ENCODE data around the gene DTD1.

The DTD1 gene

GRCh38 chr20:18615020-18615650, 27.3 kb downstream of the DTD1 start:
- in situ Hi-C loops (cut with HindIII; ENCODE audit: low pct_ligation_motif_present, low sequenced_read_pairs): no loop called here

GRCh38 chr20:18621004-18621403, 33.1 kb downstream of the DTD1 start:
- no peak for DNase-seq
- no peak for TF ChIP-seq CTCF (IDR thresholded peaks at IDR 0.05; ENCODE audit: low read depth, low read length, missing control alignments)
- H3K27ac ChIP-seq: no peak overlapping the region
- in situ Hi-C loops (cut with HindIII; ENCODE audit: low pct_ligation_motif_present, low sequenced_read_pairs): no loop called here
- H3K4me3 ChIP-seq (ENCODE audit: low read depth, low read length): no peak overlapping the region
- H3K36me3 ChIP-seq (replicated peaks): no peaks in the 10 kb centered on the region
- no peaks in the 10 kb centered on the region for H3K27me3 ChIP-seq (replicated peaks)

More at GRCh38 chr20:18615020-18615650, 27.3 kb downstream of the DTD1 start:
- TF ChIP-seq CTCF (IDR thresholded peaks at IDR 0.05; ENCODE audit: low read depth, low read length, missing control alignments): no peak
- H3K36me3 ChIP-seq (replicated peaks): no peaks in the 10 kb centered on the region
- H3K27ac ChIP-seq: no peak overlapping the region
- no peak for DNase-seq
- no peaks in the 10 kb centered on the region for H3K27me3 ChIP-seq (replicated peaks)
- no peak overlapping the region for H3K4me3 ChIP-seq (ENCODE audit: low read depth, low read length)

GRCh38 chr20:18623156-18623910, 35.5 kb downstream of the DTD1 start:
- Histone ChIP-seq H3K36me3 (replicated peaks) (peaks cover 2% of the 10 kb centered on the region), H3K27ac (no peak overlapping the region), H3K4me3 (ENCODE audit: low read depth, low read length) (no peak overlapping the region), H3K27me3 (replicated peaks) (no peaks in the 10 kb centered on the region)
- TF ChIP-seq CTCF (IDR thresholded peaks at IDR 0.05; ENCODE audit: low read depth, low read length, missing control alignments): no peak
- DNase-seq: no peak
- in situ Hi-C loops (cut with HindIII; ENCODE audit: low pct_ligation_motif_present, low sequenced_read_pairs): no loop called here

- H3K36me3 ChIP-seq (replicated peaks): peaks cover 3% of the 10 kb centered on the region
- H3K27me3 ChIP-seq (replicated peaks): no peaks in the 10 kb centered on the region
- DNase-seq: no peak
- no peak overlapping the region for H3K4me3 ChIP-seq (ENCODE audit: low read depth, low read length)
- in situ Hi-C loops (cut with HindIII; ENCODE audit: low pct_ligation_motif_present, low sequenced_read_pairs): loop anchor here (25.0 kb wide), 1 partner anchor 162 kb away; no protein-coding TSS in a partner anchor
- TF ChIP-seq CTCF (IDR thresholded peaks at IDR 0.05; ENCODE audit: low read depth, low read length, missing control alignments): no peak
- no peak overlapping the region for H3K27ac ChIP-seq
Observed at GRCh38 chr20:18624948-18625347, 37.1 kb downstream of the DTD1 start.

GRCh38 chr20:18625907-18626655, 38.2 kb downstream of the DTD1 start:
- Histone ChIP-seq H3K36me3 (replicated peaks) (peaks cover 3% of the 10 kb centered on the region), H3K27ac (no peak overlapping the region), H3K27me3 (replicated peaks) (no peaks in the 10 kb centered on the region), H3K4me3 (ENCODE audit: low read depth, low read length) (no peak overlapping the region)
- in situ Hi-C loops (cut with HindIII; ENCODE audit: low pct_ligation_motif_present, low sequenced_read_pairs): loop anchor here (25.0 kb wide), 1 partner anchor 161 kb away; no protein-coding TSS in a partner anchor
- TF ChIP-seq CTCF (IDR thresholded peaks at IDR 0.05; ENCODE audit: low read depth, low read length, missing control alignments): no peak
- DNase-seq: no peak

Data from brain microvascular endothelial cell (primary cell).